ENCODE results near the gene CAMTA1. TPM values are rescaled to one million over a fixed set of nuclear protein-coding genes. Genes with fewer than 3 reads are reported as not detected.

CAMTA1 gene
- polyA plus RNA-seq, 1 donor (not counting 4 experiments of a cell fraction or from before 2014, with no cell fraction given): 51.4 TPM

- H2AFZ ChIP-seq (ENCODE audit: control insufficient read depth, low read length): no peak overlapping the region
- FAIRE-seq (no peak), DNase-seq (ENCODE audit: low read depth, low spot score) (no peak)
- H3K27me3 ChIP-seq (ENCODE audit: control insufficient read depth, extremely low read depth, insufficient read depth, low read length): no peaks in the 10 kb centered on the region
- no peaks in the 10 kb centered on the region for H3K9me3 ChIP-seq (ENCODE audit: control insufficient read depth, low read depth, low read length)
- no peak overlapping the region for H3K9ac ChIP-seq (ENCODE audit: control insufficient read depth, extremely low read depth, insufficient read depth, low read length)
- no peaks in the 10 kb centered on the region for H3K9me1 ChIP-seq (ENCODE audit: control insufficient read depth, extremely low read depth, insufficient read depth, low read length)
- no peaks in the 10 kb centered on the region for H3K36me3 ChIP-seq (ENCODE audit: control insufficient read depth in 2 of 2, extremely low read depth in 1 of 2, insufficient read depth in 2 of 2, low read length in 2 of 2)
- H4K20me1 ChIP-seq (ENCODE audit: control insufficient read depth, extremely low read depth, insufficient read depth, low read length): no peaks in the 10 kb centered on the region
- H3K79me2 ChIP-seq (ENCODE audit: control insufficient read depth, insufficient read depth, low read length): no peaks in the 10 kb centered on the region
- H3K4me3 ChIP-seq (ENCODE audit: control insufficient read depth in 2 of 3, extremely low read depth in 1 of 3, insufficient read depth in 2 of 3, low read depth in 1 of 3, low read length in 3 of 3): no peak overlapping the region
- H3K4me1 ChIP-seq (ENCODE audit: control insufficient read depth, extremely low read depth, insufficient read depth, low read length): no peaks in the 10 kb centered on the region
- no peak overlapping the region for H3K27ac ChIP-seq (ENCODE audit: control insufficient read depth, insufficient read depth, low read length)
- dilution Hi-C loops (cut with MboI; ENCODE audit: extremely low pct_ligation_motif_present, low sequenced_read_pairs): no loop called here
- TF ChIP-seq, protein P1, sequence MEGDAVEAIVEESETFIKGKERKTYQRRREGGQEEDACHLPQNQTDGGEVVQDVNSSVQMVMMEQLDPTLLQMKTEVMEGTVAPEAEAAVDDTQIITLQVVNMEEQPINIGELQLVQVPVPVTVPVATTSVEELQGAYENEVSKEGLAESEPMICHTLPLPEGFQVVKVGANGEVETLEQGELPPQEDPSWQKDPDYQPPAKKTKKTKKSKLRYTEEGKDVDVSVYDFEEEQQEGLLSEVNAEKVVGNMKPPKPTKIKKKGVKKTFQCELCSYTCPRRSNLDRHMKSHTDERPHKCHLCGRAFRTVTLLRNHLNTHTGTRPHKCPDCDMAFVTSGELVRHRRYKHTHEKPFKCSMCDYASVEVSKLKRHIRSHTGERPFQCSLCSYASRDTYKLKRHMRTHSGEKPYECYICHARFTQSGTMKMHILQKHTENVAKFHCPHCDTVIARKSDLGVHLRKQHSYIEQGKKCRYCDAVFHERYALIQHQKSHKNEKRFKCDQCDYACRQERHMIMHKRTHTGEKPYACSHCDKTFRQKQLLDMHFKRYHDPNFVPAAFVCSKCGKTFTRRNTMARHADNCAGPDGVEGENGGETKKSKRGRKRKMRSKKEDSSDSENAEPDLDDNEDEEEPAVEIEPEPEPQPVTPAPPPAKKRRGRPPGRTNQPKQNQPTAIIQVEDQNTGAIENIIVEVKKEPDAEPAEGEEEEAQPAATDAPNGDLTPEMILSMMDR (optimal IDR thresholded peaks at IDR 0.05 in 1 of 3, IDR thresholded peaks at IDR 0.05 in 1 of 3, conservative IDR thresholded peaks at IDR 0.05 in 1 of 3; ENCODE audit: extremely low read depth in 1 of 3, insufficient read depth in 2 of 3, low read length in 3 of 3): no peak
- no peak for TF ChIP-seq EZH2 (IDR thresholded peaks at IDR 0.05; ENCODE audit: low read length)
- H3K4me2 ChIP-seq (ENCODE audit: control insufficient read depth, extremely low read depth, insufficient read depth, low read depth, low read length): no peak overlapping the region
Measured at GRCh38 chr1:7505094-7505770, 720.0 kb downstream of the CAMTA1 start.

DNA sequence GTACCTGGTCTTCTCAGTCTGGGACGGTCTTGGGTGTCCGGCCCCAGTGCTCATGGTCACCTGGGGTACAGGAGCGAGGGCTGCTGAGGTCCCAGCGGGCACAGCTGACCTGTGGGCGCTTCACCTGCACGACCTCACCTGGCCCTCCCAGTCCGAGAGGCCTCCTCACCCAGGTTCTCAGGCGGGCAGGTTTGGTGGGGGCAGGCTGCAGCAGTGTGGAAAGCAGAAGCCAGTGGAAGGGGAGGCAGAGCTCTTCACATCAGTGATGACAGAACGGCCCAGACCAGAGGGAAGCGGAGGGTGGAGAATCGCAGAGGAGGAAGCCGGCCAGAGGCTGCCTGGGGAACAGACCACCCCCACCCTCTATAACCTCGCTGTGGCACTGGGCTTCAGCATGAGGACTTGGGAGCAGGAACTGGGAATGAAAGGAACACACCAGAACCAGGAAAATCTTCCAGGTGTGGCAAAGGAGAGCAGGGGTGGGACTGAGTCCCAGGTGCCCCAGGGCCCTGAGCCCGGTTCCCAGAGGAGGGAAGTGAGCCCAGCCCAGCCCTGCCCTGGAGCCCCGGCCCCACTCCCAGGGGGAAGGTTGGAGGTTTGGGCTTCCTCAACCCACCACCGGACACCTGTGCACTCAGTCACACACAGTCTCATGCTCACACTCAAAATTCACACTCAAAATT, 720.7 kb downstream of the CAMTA1 start:
- H3K79me2 ChIP-seq (ENCODE audit: control insufficient read depth, insufficient read depth, low read length): no peaks in the 10 kb centered on the region
- H3K9me1 ChIP-seq (ENCODE audit: control insufficient read depth, extremely low read depth, insufficient read depth, low read length): no peaks in the 10 kb centered on the region
- TF ChIP-seq, protein P1 (optimal IDR thresholded peaks at IDR 0.05 in 1 of 3, IDR thresholded peaks at IDR 0.05 in 1 of 3, conservative IDR thresholded peaks at IDR 0.05 in 1 of 3; ENCODE audit: extremely low read depth in 1 of 3, insufficient read depth in 2 of 3, low read length in 3 of 3): no peak
- TF ChIP-seq EZH2 (IDR thresholded peaks at IDR 0.05; ENCODE audit: low read length): no peak
- no peak overlapping the region for H3K4me2 ChIP-seq (ENCODE audit: control insufficient read depth, extremely low read depth, insufficient read depth, low read depth, low read length)
- no peaks in the 10 kb centered on the region for H3K36me3 ChIP-seq (ENCODE audit: control insufficient read depth in 2 of 2, extremely low read depth in 1 of 2, insufficient read depth in 2 of 2, low read length in 2 of 2)
- no peaks in the 10 kb centered on the region for H3K4me1 ChIP-seq (ENCODE audit: control insufficient read depth, extremely low read depth, insufficient read depth, low read length)
- no peak overlapping the region for H3K9ac ChIP-seq (ENCODE audit: control insufficient read depth, extremely low read depth, insufficient read depth, low read length)
- no peaks in the 10 kb centered on the region for H4K20me1 ChIP-seq (ENCODE audit: control insufficient read depth, extremely low read depth, insufficient read depth, low read length)
- no peak overlapping the region for H2AFZ ChIP-seq (ENCODE audit: control insufficient read depth, low read length)
- H3K9me3 ChIP-seq (ENCODE audit: control insufficient read depth, low read depth, low read length): no peaks in the 10 kb centered on the region
- FAIRE-seq (no peak), DNase-seq (ENCODE audit: low read depth, low spot score) (no peak)
- peaks cover 3% of the 10 kb centered on the region for H3K27me3 ChIP-seq (ENCODE audit: control insufficient read depth, extremely low read depth, insufficient read depth, low read length)
- H3K27ac ChIP-seq (ENCODE audit: control insufficient read depth, insufficient read depth, low read length): no peak overlapping the region
- H3K4me3 ChIP-seq (ENCODE audit: control insufficient read depth in 2 of 3, extremely low read depth in 1 of 3, insufficient read depth in 2 of 3, low read depth in 1 of 3, low read length in 3 of 3): no peak overlapping the region
- dilution Hi-C loops (cut with MboI; ENCODE audit: extremely low pct_ligation_motif_present, low sequenced_read_pairs): no loop called here

Data from keratinocyte (primary cell).